ENCODE measurements around the gene SH3RF1.

SH3RF1 gene

DNA sequence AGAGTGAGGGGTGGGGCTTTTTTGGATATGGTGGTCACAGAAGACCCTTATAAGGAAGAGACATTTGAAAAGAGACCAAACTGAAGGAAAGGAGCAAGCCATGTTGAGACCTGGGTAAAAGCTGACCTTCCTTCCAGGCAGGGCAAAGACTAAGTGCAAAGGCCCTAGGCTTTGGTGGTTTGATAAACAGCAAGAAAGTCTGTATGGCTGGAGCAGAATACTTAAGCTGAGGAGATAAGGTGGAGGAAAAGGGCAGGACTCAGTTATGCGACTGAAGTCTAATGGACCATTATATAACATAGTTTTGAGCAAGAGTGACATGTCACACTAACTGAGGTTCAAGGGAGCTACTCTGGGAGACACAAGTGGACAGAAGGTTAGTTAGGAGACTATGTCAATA lies 20.0 kb downstream of the SH3RF1 start:
- DNase-seq: no peak

DNA sequence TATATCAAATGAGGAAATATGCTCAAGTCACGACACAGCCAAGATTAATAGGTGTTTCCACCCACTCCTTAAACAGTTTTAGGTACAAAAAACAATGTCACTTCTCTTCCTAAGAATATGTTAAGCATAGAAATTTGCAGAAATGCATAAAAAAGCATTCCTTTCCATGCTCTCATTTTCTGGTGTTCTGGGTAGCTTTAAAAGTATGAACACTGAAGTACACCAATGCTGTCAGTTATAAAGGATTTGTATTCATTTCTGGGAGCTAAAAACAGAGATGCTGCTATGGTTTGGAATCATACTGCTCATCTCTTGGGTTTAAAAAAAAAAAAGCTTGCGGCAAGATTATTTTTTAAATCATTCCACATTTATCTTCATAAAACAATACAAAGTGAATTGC lies 20.8 kb downstream of the SH3RF1 start:
- DNase-seq: no peak

DNA sequence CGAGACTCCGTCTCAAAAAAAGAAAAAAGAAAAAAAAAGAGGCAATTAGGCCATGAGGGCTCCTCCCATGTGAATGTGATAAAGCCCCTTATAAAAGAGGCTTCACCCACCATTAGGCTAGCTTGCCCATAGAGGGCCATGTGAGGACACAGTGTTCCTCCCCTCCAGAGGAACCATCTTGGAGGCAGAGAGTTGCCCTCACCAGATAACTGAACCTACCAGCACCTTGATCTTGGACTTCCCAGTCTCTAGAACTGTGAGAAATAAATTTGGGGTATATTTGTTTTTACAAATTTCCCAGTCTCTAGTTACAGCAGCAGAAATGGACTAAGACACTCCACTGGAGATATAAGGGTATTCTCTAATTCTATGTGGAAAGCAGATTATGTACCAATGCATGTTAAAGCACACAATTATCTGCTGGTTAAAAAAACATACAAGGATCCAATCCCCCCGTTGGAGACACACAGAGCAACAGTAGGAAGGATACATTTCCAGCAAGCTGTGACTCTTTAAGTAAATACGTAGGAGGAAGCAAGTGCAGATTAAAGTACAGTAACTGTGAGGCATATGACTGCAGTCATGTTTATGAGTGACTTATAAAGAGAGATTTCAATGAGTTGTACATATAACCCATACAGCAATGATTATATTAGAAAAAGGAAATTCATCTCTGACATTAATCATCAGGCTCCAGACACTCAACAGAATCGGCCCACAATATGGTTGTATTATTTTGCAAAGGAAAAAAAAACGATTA lies 21.4 kb downstream of the SH3RF1 start:
- no peak for DNase-seq

DNA sequence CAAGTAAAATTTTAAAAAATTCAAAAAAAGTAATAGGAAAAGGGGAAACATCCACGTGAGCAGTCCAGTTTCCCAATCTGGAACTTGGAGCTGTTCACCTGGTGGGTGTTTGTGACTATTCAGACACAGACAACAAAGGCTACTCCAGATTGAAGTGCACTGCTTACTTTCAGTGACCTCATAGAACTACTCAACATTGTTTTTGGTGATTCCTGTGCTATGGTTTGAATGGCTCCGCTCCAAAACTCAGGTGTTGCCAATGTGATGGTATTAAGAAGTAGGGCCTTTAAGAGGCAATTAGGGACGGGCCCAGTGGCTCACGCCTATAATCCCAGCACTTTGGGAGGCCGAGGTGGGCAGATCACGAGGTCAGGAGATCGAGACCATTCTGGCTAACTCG lies 22.1 kb downstream of the SH3RF1 start:
- no peak for DNase-seq

DNA sequence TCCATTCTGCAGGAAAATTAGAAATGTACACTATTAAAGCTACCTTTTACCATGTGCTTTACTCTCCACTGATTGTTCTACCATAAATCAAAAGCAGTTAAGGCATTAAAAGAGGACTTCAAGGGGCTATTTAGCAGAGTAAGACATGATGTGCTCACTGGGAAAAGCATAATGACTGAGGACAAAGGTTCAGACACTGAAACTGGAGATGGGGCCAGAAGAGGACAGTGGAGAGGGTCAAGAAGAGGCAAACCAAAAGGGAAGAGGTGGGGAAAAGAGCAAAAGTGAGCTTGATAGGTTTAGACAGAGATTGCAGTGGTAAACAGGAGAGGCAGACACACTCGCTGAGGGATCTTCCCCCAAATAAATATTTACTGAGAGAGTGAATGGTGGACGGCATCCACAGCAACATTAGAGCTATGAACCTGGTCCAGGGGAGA lies 23.8 kb downstream of the SH3RF1 start:
- no peak for DNase-seq

DNA sequence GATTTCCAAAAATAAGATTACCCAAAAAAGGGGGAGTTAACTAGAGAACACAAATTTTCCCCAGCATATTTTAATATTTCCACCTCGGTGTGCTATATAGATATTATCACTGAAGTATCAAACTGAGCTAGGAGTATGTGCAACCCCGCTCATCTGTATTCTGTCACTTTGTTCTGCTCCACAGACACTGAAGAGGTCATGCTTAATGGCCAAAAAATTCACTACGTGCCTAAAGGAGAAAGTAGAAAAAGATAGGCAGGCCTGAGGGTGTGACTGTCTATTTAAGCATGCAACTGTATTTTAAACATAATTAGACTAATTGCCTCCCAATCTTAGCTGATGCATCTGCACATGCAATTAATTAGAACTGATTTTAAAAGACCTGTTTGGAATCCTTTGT lies 24.5 kb downstream of the SH3RF1 start:
- DNase-seq: no peak

DNA sequence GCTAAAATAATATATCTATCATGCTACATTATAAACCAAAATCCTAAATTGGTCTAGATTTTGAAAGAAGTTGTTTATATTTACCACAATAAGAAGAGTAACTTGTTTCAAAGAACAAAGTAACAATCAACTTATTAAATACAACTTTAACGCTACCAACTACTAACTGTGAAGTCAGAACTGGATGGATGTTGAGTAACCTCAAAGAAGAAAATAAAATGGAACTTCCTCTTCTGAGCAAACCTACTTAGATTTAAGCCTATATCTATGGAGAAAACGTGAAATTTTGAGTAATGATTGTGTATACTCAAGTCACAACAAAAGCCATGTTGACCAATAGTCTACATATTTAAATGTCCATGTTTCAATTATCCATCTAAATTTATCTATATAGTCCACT lies 25.7 kb downstream of the SH3RF1 start:
- DNase-seq: no peak

DNA sequence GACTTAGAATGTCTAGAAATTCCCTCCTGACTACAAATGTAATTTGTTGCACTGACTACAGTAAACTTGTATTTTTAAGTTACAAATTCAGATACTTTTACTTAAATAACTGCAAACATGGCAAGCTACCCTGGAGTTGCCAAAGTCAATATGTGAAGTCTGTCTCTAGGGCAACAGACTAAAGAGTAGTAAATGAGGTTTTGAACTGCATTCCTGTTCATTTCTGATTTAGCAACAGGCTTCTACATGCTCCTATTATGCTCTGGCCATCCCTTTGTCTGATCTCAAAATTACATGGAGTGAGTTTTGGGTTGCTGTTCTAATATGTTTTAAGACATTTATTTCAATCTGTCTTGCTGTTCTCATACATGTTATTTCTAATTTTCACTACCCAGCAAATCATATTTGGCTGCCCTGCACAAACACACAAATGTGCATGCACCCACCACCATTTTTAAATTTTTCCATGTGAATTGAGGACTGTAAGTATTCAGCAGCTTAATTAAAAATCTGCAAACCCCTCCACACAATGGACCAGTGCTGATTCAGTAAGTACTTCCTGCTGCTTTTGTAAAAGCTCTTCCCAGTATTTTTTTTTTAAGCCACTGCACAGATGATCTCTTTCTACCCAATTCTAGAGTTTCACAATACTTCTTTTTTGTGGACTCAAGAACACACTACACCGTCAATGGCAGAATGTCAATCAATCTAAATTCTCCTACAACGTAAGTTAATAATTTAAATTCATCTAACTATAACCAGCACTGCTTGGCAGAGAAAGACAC lies 26.7 kb downstream of the SH3RF1 start:
- no peak for DNase-seq

DNA sequence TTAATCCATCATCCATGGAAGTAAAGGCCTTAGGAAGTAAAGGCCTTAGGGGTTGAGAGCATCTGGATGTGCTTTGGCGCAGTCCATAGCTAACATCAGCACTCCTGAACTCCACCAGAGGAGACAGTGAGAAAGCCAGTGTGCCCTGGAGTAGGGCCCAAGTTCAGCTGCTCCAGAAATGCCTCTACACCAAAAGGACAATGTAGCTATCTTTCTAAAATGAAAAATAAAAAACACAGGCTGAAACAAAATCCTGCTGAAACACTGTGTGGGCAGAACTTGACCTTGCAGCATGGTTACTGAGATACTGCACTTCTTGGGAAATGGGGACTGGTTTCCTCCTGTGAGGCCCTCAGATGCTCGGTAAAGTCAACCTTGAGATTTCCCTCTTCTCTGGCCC lies 29.3 kb downstream of the SH3RF1 start:
- no peak for DNase-seq

DNA sequence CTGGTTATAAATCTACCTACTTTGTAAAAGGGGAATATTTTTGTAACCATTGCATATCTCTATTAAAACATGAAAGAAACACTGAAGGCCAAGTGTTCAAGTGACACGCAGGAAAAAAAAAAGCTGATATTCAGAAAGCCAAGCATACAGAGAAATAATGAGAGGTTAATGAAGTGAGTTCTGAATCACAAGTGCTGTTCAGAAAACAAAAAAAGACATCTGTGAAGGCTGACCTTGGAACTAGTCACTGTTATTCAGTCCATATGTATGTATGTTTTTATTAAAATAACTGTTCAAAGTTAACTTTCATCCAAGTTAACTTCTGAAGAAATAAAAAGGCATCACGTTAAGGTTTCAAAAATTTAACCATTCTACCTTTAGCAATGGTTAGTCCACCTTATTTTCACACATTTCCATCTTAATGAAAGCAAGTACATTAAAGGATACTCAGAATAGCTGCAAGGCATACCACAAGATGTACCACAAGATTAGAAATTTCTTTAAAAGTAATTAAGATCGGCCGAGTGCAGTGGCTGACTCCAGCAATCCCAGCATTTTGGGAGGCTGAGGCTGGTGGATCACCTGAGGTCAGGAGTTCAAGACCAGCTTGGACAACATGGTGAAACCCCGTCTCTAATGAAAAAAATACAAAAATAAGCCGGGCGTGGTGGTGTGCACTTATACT lies 31.4 kb downstream of the SH3RF1 start:
- no peak for DNase-seq

DNA sequence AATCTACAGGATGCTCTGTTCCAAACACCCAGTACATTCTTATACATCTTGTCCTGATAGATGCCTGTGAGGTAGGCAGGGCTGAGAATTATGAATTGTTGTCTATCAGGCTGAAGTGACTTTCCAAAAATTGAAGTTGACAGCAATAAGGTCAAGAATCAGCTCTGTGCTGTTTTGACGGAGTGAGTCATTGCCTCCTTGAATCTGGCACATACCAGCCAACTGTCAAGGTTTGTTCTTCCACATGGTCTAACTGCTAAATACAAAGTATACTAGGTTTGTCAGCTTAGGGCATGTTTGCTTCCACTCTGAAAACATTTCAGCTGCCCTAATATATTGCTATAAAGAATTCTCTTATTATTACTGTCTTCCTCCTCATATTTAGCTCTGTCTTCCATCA lies 32.3 kb downstream of the SH3RF1 start:
- DNase-seq: no peak

DNA sequence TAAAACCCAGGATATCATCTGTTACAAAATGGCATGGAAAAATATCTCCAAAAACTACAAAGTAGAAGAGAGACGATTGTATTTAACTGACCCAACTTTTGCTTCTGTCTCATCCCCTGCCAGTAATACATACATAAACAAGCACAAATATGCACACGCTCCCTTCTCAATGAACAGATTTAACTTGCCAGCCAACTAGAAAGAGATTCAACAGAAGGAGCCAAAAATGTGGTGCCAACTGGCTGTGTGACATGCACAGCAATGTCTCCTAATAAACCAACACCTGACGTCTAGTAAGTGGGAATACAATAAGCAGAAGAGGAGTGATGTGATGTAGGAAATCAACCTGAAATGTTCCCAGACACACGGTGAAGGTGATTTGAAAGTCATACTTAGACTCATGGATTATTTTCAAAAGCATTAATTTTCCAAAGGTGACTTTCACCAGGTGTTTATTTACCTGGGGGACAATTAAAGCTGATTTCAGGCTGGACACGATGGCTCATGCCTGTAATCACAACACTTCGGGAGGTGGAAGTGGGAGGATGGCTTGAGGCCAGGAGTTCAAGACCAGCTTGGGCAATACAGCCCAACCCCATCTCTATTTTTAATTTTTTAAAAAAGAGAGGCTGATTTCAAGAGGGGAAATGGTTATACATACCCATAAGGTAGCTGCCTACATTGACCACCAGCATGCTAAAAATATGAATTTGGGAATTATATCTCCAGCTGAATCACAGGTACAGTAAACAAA lies 33.7 kb downstream of the SH3RF1 start:
- no peak for DNase-seq

DNA sequence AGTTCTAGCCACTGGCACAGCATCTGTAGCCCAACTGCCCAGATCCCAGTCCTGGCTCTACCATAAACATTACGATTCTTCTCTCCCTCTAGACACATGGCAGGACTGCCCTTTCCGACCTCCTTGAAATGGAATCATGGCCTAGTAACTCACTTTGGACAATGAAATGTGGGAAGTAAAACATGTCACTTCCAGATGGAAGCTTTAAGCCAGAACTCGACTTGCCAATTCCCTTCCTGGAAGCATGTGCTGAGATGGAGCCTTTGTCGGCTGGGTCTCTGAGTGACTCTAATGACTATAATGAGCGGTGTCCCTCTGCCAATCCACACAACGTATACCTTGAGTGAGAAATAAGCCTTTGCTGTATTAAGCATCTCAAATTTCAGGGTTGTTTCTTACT lies 34.7 kb downstream of the SH3RF1 start:
- DNase-seq: no peak

DNA sequence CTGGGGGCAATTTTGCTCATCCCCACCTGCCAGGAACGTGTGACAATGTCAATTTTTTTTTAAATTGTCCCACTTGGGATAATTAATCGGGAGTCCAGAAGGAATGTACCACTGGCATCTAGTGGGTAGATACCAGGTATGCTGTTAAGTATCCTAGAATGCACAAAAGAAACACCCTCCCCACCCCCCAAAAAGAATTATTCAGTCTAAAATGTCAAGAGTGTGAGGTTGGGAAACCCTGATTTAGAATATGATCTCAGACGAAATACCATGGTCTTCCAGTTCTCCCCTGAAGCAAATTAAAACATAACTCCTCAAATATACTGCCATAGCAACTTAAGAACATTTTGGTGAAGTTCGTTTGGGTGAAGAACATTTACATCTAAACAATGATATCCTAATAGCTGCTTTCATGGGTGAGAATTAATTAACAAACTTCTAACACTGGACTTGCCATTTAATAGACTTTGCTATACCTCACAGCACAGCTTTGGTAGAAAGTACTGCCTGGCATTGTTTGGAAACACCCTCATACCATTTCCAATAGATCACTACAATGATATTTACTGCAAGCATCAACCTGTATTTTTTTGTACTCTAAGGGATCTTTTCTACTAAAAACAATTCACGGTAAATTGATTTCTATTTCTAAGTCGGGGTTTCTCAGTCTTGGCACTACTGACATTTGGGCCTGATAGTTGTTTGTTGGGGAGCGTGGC lies 36.5 kb downstream of the SH3RF1 start:
- no peak for DNase-seq

DNA sequence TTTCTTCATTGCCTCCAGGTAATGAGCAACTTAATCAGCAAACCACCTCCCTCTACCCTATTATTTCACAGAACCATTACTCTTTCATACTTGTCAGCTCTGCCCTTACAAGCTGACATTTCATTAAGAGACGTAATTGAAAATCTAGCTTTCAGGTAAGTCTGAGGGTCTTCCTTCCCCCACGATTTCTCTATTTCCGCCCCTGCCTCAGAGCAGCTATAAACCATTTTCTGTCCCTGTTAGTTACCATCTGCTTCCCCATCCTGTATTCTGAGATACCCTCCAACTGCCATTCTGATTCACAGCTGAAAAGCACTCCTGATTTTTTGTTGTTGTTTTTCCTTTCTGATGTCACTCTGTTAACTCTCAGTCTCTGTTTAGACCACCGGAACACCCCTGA lies 37.1 kb downstream of the SH3RF1 start:
- DNase-seq: no peak

DNA sequence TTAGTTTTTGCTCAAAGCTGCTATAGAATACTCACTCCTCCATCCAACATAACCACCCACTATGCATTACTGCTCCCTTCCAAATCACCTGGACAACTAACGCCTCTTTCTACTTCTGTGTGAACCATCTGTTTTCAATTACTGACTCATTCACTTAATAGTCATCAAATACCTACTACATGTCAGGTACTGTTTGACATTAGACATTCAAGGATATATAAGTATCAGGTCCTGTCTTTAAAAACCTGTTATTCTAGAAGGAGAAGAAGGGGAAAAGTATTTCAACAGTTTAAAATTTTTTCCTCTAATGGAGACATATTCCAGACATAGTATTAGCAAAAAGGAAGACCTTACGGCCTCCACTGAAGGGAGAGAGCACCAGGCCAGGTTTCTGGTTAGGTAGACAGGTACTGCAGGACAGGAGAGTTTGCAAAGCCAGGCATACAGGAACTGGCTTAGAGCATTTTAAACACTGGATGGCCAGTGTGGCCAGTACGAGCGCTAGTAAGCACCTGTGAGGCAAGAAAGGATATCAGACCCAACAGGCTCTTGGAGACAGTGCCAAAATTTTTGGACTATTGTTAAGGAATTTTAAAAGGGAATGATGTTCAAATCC lies 39.0 kb downstream of the SH3RF1 start:
- DNase-seq: no peak

DNA sequence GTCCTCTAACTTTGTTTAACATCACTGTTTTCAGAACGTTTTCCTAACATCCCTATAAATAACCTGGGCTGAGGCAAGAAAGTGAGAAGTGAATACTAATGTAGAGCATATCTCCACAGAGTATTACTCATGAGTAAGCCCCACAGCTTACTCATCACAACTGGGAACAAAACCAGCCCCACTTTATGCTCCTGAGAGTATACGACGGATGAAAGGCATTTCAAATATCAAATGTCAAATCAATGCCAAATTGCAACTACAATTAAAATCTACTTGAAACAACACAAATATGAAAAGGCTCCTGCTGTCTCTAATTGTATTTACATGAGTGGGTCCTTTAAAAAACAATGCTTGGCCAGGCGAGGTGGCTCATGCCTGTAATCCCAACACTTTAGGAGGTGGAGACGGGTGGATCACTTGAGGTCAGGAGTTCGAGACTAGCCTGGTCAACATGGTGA lies 41.2 kb downstream of the SH3RF1 start:
- DNase-seq: no peak

DNA sequence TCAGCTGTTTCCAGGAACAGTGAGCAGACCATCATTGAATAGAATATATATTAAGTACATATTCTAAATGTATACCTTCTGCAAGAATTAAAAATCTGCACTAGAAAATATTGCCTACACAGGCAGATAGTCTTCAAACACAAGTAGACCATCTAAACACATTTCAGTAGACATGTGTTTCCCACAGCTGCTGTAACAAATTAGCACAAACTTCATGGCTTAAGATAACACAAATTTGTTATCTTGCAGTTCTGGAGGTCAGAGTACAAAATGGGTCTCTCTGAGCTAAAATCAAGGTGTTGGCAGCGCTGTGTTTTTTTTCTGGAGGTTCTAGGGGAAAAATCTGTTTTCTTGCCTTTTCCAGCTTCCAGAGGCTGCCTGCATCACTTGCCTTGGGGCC lies 42.7 kb downstream of the SH3RF1 start:
- no peak for DNase-seq

DNA sequence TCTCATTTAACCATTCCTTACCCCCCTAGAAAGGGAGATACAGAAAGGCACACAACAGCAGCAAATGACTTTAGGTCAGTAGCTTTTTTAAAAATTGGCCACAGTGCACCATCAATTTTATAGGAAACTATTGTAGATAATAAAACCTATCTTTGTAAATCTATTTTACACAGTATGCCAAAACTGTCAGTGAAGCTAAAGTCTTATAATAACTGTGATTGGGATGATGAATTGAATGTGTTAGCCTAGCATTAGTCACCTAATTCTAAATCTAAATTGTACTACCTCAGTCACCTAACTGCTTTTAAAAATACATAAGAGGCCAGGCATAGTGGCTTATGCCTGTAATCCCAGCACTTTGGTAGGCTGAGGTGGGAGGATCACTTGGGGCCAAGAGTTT lies 44.2 kb downstream of the SH3RF1 start:
- no peak for DNase-seq

DNA sequence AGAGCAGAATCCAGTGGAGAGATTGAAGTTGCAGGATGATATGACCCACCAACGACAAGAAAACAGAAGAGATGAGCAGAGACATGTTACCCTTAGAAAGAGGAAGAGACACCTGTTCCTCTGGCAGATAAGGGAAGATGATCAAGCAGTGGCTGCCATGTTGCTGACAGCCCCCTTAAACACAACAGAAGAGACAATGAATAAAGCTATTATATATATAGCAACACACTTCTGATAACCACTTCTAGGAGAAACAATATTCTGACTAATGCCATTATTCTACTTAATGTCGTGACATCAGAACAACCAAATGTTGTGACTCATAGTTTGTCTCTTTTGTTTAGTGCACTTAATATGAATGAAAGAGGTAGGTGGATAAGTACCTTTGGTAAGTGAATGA lies 44.9 kb downstream of the SH3RF1 start:
- DNase-seq: no peak

DNA sequence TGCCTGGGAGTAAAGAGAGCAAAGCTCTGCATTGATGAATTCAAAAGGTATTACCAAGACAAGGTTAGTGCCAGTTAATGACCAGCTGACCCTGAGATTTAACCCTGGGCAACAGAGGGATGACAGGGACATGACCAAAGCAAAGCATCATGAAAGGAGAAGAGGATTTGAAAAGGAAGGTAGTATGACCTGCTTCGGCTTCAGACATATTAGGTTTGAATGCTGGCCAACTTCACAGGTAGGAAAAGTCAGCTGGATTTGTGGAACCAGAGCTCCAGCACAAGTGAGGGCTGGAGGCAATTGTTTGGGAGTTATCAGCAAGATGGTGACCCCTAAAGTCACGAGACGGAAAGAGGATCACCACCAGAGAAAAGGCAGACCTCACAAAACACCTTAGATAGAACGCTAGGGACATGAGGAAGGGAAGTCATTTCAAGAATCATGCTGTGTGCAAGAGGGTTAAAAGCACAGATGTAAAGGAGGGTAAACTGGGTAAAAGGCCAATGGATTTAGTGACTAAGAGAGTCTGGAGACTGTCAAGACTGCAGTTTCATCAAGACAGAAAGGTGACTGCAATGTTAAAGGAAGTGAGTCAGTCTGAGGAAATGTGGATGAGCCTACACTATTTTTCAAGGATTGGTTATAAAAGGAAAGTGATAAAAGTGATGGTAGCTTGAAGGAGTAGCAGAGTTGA lies 45.6 kb downstream of the SH3RF1 start:
- DNase-seq: no peak

Measured in stimulated activated CD4-positive, alpha-beta T cell treated with anti-CD3 and anti-CD28 coated beads, Interleukin-4, amount 100 ng/mL, for 1 hour (primary cell).